ENCODE results near the gene CHN2.

CHN2 gene

DNA sequence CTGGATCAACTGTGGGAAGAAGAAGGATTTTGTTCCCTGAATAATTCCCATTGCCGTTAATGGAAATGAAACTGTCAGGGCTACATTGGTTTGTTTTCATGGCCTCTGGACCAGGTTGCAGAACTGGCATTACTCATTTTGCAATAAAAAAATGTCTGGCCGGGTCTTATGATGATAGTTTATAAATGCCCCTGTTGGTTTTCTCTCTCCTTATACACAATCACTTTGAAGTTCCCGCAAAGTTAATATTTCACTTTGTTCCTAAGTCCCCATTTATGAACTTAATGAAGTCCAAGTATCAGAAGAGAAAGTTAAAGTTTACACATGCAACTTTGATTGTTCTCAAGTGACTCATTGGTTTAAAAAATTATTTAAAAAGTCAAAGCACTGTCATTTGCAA is 218.3 kb downstream of the CHN2 start:
- no peak for DNase-seq

GRCh38 chr7:29413626-29414136 is 219.1 kb downstream of the CHN2 start:
- no peak for DNase-seq

DNA sequence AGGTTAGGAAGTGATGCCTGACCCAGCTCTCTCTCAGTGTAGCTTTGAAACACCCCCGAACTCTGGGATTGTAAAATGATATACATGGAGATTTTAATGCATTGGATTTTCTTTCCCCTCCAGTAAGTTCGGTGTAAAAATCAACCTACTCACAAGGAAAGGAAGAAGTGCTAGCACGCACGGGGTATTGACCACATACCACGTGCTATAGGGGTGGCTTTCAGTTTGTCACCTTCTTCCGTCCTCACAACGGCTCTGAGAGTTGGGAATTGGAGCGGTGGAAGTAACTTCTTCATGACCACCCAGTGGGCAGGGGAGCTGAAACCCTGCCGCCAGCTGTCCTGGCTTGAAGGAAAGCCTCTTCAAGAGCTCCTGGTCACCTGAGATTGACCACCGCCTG is 219.6 kb downstream of the CHN2 start:
- no peak for DNase-seq

- DNase-seq: no peak
Observed at GRCh38 chr7:29415215-29415614, 220.6 kb downstream of the CHN2 start.

- no peak for DNase-seq
Observed at GRCh38 chr7:29416276-29416937, 221.8 kb downstream of the CHN2 start.

DNA sequence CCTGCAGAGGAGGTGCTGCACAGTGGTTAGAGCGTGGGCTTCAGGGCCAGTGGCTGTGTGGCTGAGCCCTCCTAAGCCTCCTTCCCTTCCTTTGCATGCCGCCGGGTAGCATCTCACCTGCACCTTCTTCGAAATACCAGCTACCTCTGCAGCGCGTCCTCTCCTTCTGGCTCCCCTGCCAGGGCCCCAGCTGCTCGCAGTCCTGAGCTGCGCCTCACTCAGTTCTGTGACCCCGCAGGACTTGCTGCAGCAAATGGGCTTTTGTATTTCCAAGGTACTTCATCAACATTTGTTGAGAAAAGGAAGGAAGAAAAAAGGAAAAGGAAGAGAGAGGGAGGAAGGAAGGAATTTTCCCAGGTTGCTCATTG is 222.3 kb downstream of the CHN2 start:
- no peak for DNase-seq

- no peak for DNase-seq
Observed at GRCh38 chr7:29418056-29418455, 223.5 kb downstream of the CHN2 start.

DNA sequence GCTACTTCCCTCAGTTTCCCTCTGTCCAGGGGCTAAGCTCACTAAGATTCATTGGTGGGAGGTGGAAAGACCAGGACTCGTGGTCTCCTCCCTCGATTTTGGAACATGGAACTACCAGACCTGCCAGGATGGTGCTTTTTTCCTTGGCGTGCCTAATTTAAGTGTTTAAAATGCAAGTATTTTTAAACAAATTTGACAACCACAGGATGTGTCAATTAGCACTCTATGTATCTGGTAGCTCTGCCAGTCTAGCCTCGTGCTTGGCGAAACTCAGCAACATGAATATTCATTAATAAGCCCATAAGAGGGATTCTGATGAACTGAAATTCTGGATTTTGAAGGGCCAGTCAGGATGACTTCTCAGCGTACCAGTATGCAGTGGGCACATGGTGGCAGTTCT is 224.1 kb downstream of the CHN2 start:
- no peak for DNase-seq

DNA sequence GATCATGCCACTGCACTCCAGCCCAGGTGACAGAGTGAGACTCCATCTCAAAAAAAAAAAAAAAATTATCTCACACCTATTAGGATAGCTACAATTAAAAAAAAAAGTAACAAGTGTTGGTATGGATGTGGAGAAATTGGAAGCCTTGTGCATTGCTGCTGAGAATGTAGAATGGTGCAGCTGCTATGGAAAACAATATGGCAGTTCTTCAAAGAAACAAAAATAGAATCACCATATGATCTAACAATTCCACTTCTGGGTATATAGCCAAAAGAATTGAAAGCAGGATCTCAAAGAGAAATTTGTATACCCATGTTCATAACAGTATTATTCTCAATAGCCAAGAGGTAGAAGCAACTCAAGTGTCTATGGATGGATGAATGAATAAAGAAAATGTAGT is 225.4 kb downstream of the CHN2 start:
- DNase-seq: no peak

DNA sequence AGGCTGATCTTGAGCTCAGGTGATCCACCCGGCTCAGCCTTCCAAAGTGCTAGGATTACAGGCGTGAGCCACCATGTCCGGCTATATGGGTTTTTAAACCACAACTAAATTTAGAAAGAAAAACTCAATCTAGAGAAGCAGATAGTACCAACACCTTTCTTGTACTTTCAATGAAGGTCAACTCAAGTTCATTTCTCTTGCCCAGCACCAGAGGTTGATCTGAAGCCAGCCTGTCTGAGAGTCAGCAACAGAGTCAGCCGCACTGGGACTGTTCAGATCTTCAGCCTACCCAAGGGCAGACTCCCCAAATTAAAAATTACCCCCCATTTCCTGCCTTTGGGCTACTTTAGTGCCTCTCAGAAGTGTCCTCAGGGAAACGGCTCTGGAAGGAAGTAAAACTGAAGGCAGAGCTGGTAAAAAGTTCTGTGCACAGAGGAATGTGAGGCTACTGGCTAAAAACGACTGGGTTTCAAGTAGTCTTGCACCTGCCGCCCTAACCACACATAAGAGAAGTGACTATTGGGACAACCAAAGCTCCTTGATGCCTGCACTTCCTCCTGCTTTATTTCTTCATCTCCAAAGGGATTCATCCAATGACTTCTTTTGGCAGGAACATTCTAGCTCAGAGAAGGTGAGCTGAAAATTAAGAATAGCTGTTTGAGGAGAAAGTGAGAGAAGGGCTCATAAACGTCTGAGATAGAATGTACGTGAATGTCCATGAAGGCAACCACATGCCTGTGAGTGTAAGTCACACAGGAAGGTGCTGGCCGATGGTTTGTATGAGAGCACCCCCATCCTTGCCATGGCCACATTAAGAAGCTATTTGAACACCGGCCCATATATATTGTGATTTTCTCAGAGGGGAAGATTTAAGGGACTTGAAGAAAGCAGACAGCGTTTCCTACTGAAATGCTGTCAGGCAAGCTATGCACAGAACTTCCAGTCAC is 226.7 kb downstream of the CHN2 start:
- DNase-seq: no peak

DNA sequence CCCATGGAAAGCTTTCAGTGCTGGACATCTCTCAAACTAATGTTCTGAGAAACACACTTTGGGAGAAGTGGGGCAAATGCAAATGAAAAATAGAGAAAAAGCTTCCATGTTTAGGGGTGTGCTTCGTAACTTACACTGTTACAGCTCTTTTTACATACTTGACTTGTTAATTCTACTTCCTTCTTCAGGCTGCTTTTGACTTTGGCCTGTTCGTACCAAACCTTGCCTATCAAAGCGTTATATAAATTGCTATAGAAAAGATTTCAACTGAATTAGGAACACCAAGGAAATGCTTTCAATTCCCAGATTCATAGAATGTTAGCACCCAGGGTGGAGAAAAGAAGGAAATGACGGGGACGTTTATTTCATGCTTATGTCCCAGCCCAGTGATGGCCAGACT is 228.3 kb downstream of the CHN2 start:
- DNase-seq: no peak

- DNase-seq: no peak
Observed at GRCh38 chr7:29424295-29424983, 229.9 kb downstream of the CHN2 start.

DNA sequence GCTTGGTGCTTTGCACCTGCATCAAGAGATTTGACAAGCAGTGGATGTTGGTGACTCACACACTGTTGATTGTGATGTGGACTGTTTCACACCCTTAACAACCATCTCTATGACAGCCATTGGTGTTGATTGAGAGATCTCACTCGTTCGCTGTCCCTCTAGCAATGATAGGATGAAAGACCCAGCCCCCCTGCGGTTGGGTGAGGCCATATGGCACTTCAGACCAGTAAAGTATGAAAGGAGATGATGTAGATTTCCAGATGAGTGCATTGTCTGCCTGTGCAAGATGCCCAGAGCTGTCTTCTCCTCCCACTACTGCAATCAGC is 230.4 kb downstream of the CHN2 start:
- DNase-seq: no peak

GRCh38 chr7:29426587-29426986 is 232.0 kb downstream of the CHN2 start:
- no peak for DNase-seq

GRCh38 chr7:29429401-29429800 is 234.8 kb downstream of the CHN2 start:
- DNase-seq: no peak

GRCh38 chr7:29430279-29430949 is 235.8 kb downstream of the CHN2 start:
- DNase-seq: no peak

DNA sequence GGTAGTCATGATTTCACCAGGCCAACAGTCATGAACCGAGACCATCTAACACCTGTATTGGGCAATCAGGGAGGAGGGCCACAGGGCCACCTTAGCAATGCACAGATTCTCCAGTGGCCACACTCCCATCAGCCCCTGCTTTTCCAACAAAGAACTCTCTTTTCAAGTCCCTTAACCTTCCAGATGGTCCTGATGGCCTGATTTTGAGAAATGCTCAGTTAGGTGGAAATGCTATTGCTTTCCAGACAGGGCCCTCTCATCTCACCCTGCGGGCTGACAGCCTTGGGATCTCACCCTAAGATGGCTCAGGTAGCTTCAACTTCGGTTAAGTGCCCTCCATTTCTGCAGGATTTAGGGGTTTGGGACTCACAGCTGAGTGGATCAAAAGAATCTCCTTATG is 237.1 kb downstream of the CHN2 start:
- DNase-seq: no peak

DNA sequence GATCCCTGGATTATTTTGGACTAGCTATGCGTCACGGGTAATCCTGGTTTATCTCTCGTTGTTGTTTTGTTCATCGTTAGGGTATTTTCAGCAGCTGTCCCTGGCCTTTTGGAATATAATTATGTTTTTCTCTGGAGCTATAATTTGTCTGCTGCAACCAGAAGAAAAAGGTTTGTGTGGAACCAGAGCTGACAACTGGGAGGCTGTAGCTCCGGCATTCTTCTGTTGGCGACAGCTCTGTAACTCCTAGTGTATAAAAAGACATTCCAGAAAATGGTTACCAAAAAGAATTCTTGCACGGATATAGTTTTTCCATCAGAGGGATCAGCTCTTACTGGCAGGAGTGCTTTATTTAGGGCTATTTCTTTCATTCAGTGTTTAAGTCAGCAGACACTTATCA is 238.1 kb downstream of the CHN2 start:
- no peak for DNase-seq

- DNase-seq: no peak
Observed at GRCh38 chr7:29434380-29434768, 239.8 kb downstream of the CHN2 start.

- no peak for DNase-seq
Observed at GRCh38 chr7:29435167-29435566, 240.6 kb downstream of the CHN2 start.

GRCh38 chr7:29435902-29436301 is 241.3 kb downstream of the CHN2 start:
- no peak for DNase-seq

GRCh38 chr7:29442146-29442545 is 247.6 kb downstream of the CHN2 start:
- DNase-seq: no peak

- no peak for DNase-seq
Observed at GRCh38 chr7:29443552-29443951, 249.0 kb downstream of the CHN2 start.

All from T-helper 9 cell (primary cell).